IMR-90 (cell line): ENCODE data around the gene TBX4. TPM values are rescaled to one million over a fixed set of nuclear protein-coding genes. Genes with fewer than 3 reads are reported as not detected.

Source experiments
- ATAC-seq: fragments of 200-7000 bp; cut with Tn5 transposase; 2 replicates; pipeline ENCODE4 v1.9.1; 2020; ENCODE audit warnings: low read depth, mild to moderate bottlenecking, moderate library complexity
- BruUV-seq: library from RNA; stranded (reverse); fragments of 400-500 nt; replicated peaks from 2 replicates; lab custom pipeline; 2021; lab: Mats Ljungman, UMichigan
- CTCF ChIA-PET: fragments of 300-600 bp; formaldehyde crosslinking; extraction: SDS; loops from one replicate; lab custom pipeline; 2021; ENCODE audit warnings: antibody characterized with exemption; lab: Yijun Ruan, JAX
- POLR2A ChIA-PET: fragments of 300-600 bp; sonication (Branson Sonifier 250); formaldehyde crosslinking; loops from one replicate; lab custom pipeline; 2022; ENCODE audit warnings: antibody characterized with exemption; ENCODE audit not compliant: unreplicated experiment; lab: Charles Lee
- DNase-seq: peaks from one replicate; pipeline ENCODE4 v3.0.0; 2013
- H2AFZ ChIP-seq: replicated peaks from 2 replicates; pipeline ENCODE3; 2013; ENCODE audit warnings: low read length, mild to moderate bottlenecking; ENCODE audit not compliant: poor library complexity
- H2AK5ac ChIP-seq: 2 replicates; pipeline ENCODE4 v1.6.1; 2013; ENCODE audit warnings: low read depth, low read length, inconsistent platforms
- H2AK9ac ChIP-seq: replicated peaks from 2 replicates; pipeline ENCODE3; 2013; ENCODE audit warnings: mild to moderate bottlenecking, low read depth, low read length, moderate library complexity; ENCODE audit not compliant: poor library complexity
- H2BK120ac ChIP-seq: 2 replicates; pipeline ENCODE4 v1.6.1; 2013; ENCODE audit warnings: low read depth, low read length, inconsistent platforms
- H2BK15ac ChIP-seq: 3 replicates; pipeline ENCODE4 v1.6.1; 2013; ENCODE audit warnings: low read depth, low read length, inconsistent platforms
- H2BK20ac ChIP-seq: 2 replicates; pipeline ENCODE4 v1.6.1; 2013; ENCODE audit warnings: low read depth, mild to moderate bottlenecking, inconsistent platforms, low read length, moderate library complexity
- H2BK5ac ChIP-seq: 2 replicates; pipeline ENCODE4 v1.6.1; 2013; ENCODE audit warnings: mild to moderate bottlenecking, low read depth, low read length, inconsistent platforms; ENCODE audit not compliant: poor library complexity, severe bottlenecking
- H3K14ac ChIP-seq: replicated peaks from 2 replicates; pipeline ENCODE4 v1.6.1; 2013; ENCODE audit warnings: low read depth, low read length, inconsistent platforms
- H3K18ac ChIP-seq: 2 replicates; pipeline ENCODE4 v1.6.1; 2013; ENCODE audit warnings: low read depth, low read length, control low read depth
- H3K23ac ChIP-seq: 2 replicates; pipeline ENCODE4 v1.6.1; 2013; ENCODE audit warnings: low read depth, low read length, inconsistent platforms
- H3K27ac ChIP-seq: 2 replicates; pipeline ENCODE4 v1.5.1; 2013; ENCODE audit warnings: mild to moderate bottlenecking, control low read depth, low read length; ENCODE audit not compliant: insufficient read depth
- H3K27me3 ChIP-seq: 2 replicates; pipeline ENCODE4 v1.6.1; 2013; ENCODE audit warnings: low read length; ENCODE audit not compliant: control insufficient read depth, insufficient read depth
- H3K36me3 ChIP-seq: 2 replicates; pipeline ENCODE4 v1.6.1; 2013; ENCODE audit warnings: low read length, mixed read lengths; ENCODE audit not compliant: control insufficient read depth, insufficient read depth
- H3K4ac ChIP-seq: 2 replicates; pipeline ENCODE4 v1.6.1; 2013; ENCODE audit warnings: low read depth, low read length, inconsistent platforms
- H3K4me1 ChIP-seq: 2 replicates; pipeline ENCODE4 v1.6.1; 2013; ENCODE audit warnings: low read length, mixed read lengths; ENCODE audit not compliant: control insufficient read depth, insufficient read depth
- H3K4me2 ChIP-seq: 2 replicates; pipeline ENCODE4 v1.6.1; 2013; ENCODE audit warnings: low read depth, mild to moderate bottlenecking, control low read depth, low read length, moderate library complexity
- H3K4me3 ChIP-seq: 2 replicates; pipeline ENCODE4 v1.5.1; 2013; ENCODE audit warnings: low read depth, mild to moderate bottlenecking, control low read depth, low read length, moderate library complexity; ENCODE audit not compliant: insufficient read depth
- H3K56ac ChIP-seq: 2 replicates; pipeline ENCODE4 v1.6.1; 2013; ENCODE audit warnings: low read length, inconsistent platforms; ENCODE audit not compliant: insufficient read depth; ENCODE audit errors: extremely low read depth
- H3K79me1 ChIP-seq, 2 experiments: 2 replicates each; pipeline ENCODE4 v1.6.1; 2013; ENCODE audit warnings: low read length in 2 of 2, inconsistent platforms in 1 of 2, low read depth in 1 of 2
- H3K9ac ChIP-seq: 2 replicates; pipeline ENCODE4 v1.6.1; 2013; ENCODE audit warnings: low read depth, low read length, control low read depth
- H3K9me1 ChIP-seq: 2 replicates; pipeline ENCODE4 v1.6.1; 2013; ENCODE audit warnings: low read length, inconsistent platforms; ENCODE audit not compliant: insufficient read depth
- H3K9me3 ChIP-seq: 2 replicates; pipeline ENCODE4 v1.6.1; 2013; ENCODE audit warnings: low read length; ENCODE audit not compliant: control insufficient read depth, insufficient read depth
- H4K20me1 ChIP-seq: 2 replicates; pipeline ENCODE4 v1.6.1; 2013; ENCODE audit warnings: low read length, inconsistent platforms; ENCODE audit not compliant: insufficient read depth
- H4K5ac ChIP-seq: 2 replicates; pipeline ENCODE4 v1.6.1; 2013; ENCODE audit warnings: mild to moderate bottlenecking, low read depth, low read length, control low read depth
- H4K8ac ChIP-seq, 2 experiments: 2 replicates each; pipeline ENCODE4 v1.6.1; 2013; ENCODE audit warnings: low read depth in 2 of 2, low read length in 2 of 2, control low read depth in 1 of 2, inconsistent platforms in 1 of 2
- H4K91ac ChIP-seq: 2 replicates; pipeline ENCODE4 v1.6.1; 2013; ENCODE audit warnings: low read depth, low read length, inconsistent platforms; ENCODE audit not compliant: insufficient read depth
- MXI1 ChIP-seq: IDR thresholded peaks from 2 replicates; pipeline ENCODE4 v1.6.1; 2012; ENCODE audit warnings: low read depth, mild to moderate bottlenecking, low read length, moderate library complexity, borderline replicate concordance
- RAD21 ChIP-seq: IDR thresholded peaks from 2 replicates; pipeline ENCODE4 v1.6.1; 2012; ENCODE audit warnings: low read length, improper control_type of control experiment
- WGBS, 2 experiments: methylation state at CpG; one replicate each; pipeline versions ENCODE4 v1.1.5 to v1.1.7; 2013; ENCODE audit warnings: missing lambda C conversion rate in 2 of 2; ENCODE audit not compliant: insufficient read length in 1 of 2; ENCODE audit errors: extremely low coverage in 2 of 2; 5-methylcytosine and 5-hydroxymethylcytosine counted together
- dilution Hi-C: fragments of 300-500 bp; cut with HindIII; formaldehyde crosslinking; loops from one replicate; pipeline ENCODE4 v1.14.3; 2018; ENCODE audit warnings: low sequenced_read_pairs; ENCODE audit not compliant: unreplicated experiment
- in situ Hi-C: fragments of 300-500 bp; cut with MboI; formaldehyde crosslinking; loops from 3 replicates; pipeline ENCODE4 v1.14.3; 2019; ENCODE audit warnings: low sequenced_read_pairs, inconsistent platforms, mixed read lengths
- intact Hi-C: fragments of 100-400 bp; cut with micrococcal nuclease; formaldehyde crosslinking; loops from 2 replicates; pipeline ENCODE4 v1.10.0; 2022
- polyA plus RNA-seq, 3 experiments: library from polyadenylated mRNA; depleted of rRNA; stranded (reverse); fragments of >200 nt; gene quantifications; 2 replicates each; pipeline ENCODE4 v1.2.3, GENCODE V29; 2012; ENCODE audit warnings: low replicate concordance in 1 of 3
- total RNA-seq: library from RNA; depleted of rRNA; stranded (reverse); fragments of >200 nt; gene quantifications from 2 replicates; pipeline ENCODE4 v1.2.3, GENCODE V29; 2012

Gene TBX4
- total and polyA plus RNA-seq, 2 of the 4 experiments (the other 2 are of a cell fraction): 0.05 TPM; not detected in 1

GRCh38 chr17:61425682-61426481 lies 26.3 kb upstream of the TBX4 start:
- TF ChIP-seq RAD21 (peak; percentile 29), MXI1 (no peak)
- Histone ChIP-seq H4K5ac (no peak overlapping the region), H2BK5ac (no peak overlapping the region), H3K79me1 (no peaks in the 10 kb centered on the region), H3K23ac (no peak overlapping the region), H3K9me1 (peaks cover 4% of the 10 kb centered on the region; the same call in 1 of the 2 replicates), H3K4me3 (no peak overlapping the region), H3K27ac (no peak overlapping the region), H2BK120ac (peak overlapping the region; percentile 3; the same call in 1 of the 2 replicates), H3K4ac (peak overlapping the region; percentile 49; the same call in 1 of the 2 replicates), H3K14ac (no peak overlapping the region), H3K4me2 (no peak overlapping the region), H3K18ac (no peak overlapping the region), H4K8ac (no peak overlapping the region), H3K36me3 (no peaks in the 10 kb centered on the region), H4K91ac (no peak overlapping the region), H2BK15ac (no peak overlapping the region), H2AK9ac (no peak overlapping the region), H3K9me3 (no peaks in the 10 kb centered on the region; the same call in 1 of the 2 replicates), H3K9ac (no peak overlapping the region), H2AK5ac (peak overlapping the region; percentile 63; the same call in 1 of the 2 replicates), H2BK20ac (0 out of 2 replicates have a peak overlapping the region, but pooled peaks have one; percentile 40), H4K20me1 (no peaks in the 10 kb centered on the region), H2AFZ (peak overlapping the region; percentile 61), H3K27me3 (peaks cover 10% of the 10 kb centered on the region), H3K56ac (no peak overlapping the region), H3K4me1 (peaks cover 1% of the 10 kb centered on the region; the same call in 1 of the 2 replicates)
- in situ Hi-C loops (loop anchor here (10.0 kb wide), 1 partner anchor 419 kb away; no protein-coding TSS in a partner anchor), dilution Hi-C loops (no loop called here), intact Hi-C loops (no loop called here)
- CTCF ChIA-PET: interaction anchor here (0.8 to 1.4 kb wide), 4 partner anchors 14 to 157 kb away, joined by 3 read pairs; no protein-coding TSS in a partner anchor
- BruUV-seq: no TSS peak
- ATAC-seq (no peak), DNase-seq (no peak)
- 83% methylated on average over 7 of the region's 11 CpGs; no CpG with 5 or more reads in 1 of the 2 experiments for WGBS, 2 experiments
- POLR2A ChIA-PET: no interaction called here
